GM12875 (cell line): Measurements from ENCODE around the gene RMND1.

Source experiments
- H3K4me3 ChIP-seq: one replicate; pipeline ENCODE4 v1.5.1; 2011; ENCODE audit warnings: low read depth, low read length, control low read depth
- CTCF ChIP-seq: IDR thresholded peaks from 2 replicates; pipeline ENCODE4 v1.5.1; 2011; ENCODE audit warnings: low read depth, mild to moderate bottlenecking, control low read depth, inconsistent platforms, low read length, moderate library complexity, borderline replicate concordance; ENCODE audit not compliant: insufficient read depth

The RMND1 gene

GRCh38 chr6:151436300-151436699, 15.6 kb downstream of the RMND1 start:
- TF ChIP-seq CTCF = no peak
- H3K4me3 ChIP-seq = no peak overlapping the region

GRCh38 chr6:151434369-151434768, 17.6 kb downstream of the RMND1 start:
- no peak for TF ChIP-seq CTCF
- no peak overlapping the region for H3K4me3 ChIP-seq

GRCh38 chr6:151432651-151433050, 19.3 kb downstream of the RMND1 start:
- no peak overlapping the region for H3K4me3 ChIP-seq
- TF ChIP-seq CTCF = no peak

- TF ChIP-seq CTCF = no peak
- H3K4me3 ChIP-seq = no peak overlapping the region
These were observed 20.6 kb downstream of the RMND1 start for GRCh38 chr6:151431337-151431736.

- no peak overlapping the region for H3K4me3 ChIP-seq
- no peak for TF ChIP-seq CTCF
These were observed 21.0 kb downstream of the RMND1 start for GRCh38 chr6:151430886-151431285.

- no peak overlapping the region for H3K4me3 ChIP-seq
- TF ChIP-seq CTCF = no peak
These were observed 23.7 kb downstream of the RMND1 start for GRCh38 chr6:151428093-151428735.

- TF ChIP-seq CTCF = no peak
- no peak overlapping the region for H3K4me3 ChIP-seq
These were observed 26.4 kb downstream of the RMND1 start for GRCh38 chr6:151425561-151425960.
